GM19043 (cell line): ENCODE data around the gene RNF2.
"Not testable (repeated sequence)": the region's sequence is repeated elsewhere in the genome, so short reads cannot be mapped to it uniquely, and the experiment has no call there.

Experiments
- ATAC-seq: cut with Tn5 transposase; IDR thresholded peaks from one replicate; pipeline ENCODE4 v1.9.1; 2021; ENCODE audit warnings: low read depth; ENCODE audit not compliant: unreplicated experiment

RNF2 gene

GRCh38 chr1:185049670-185050069 lies 4.3 kb downstream of the RNF2 start:
- ATAC-seq = no peak

GRCh38 chr1:185050823-185051451 lies 5.6 kb downstream of the RNF2 start:
- ATAC-seq = no peak

GRCh38 chr1:185053204-185053603 lies 7.8 kb downstream of the RNF2 start:
- no peak for ATAC-seq

GRCh38 chr1:185054365-185055060 lies 9.2 kb downstream of the RNF2 start:
- no peak for ATAC-seq

GRCh38 chr1:185058110-185058509 lies 12.8 kb downstream of the RNF2 start:
- no peak for ATAC-seq

- ATAC-seq = no peak
Observed at GRCh38 chr1:185058876-185059275, 13.5 kb downstream of the RNF2 start.

GRCh38 chr1:185059950-185060571 lies 14.7 kb downstream of the RNF2 start:
- no peak for ATAC-seq

- ATAC-seq = no peak
Observed at GRCh38 chr1:185062710-185063370, 17.5 kb downstream of the RNF2 start.

GRCh38 chr1:185063719-185064118 lies 18.4 kb downstream of the RNF2 start:
- no peak for ATAC-seq

GRCh38 chr1:185065006-185065405 lies 19.6 kb downstream of the RNF2 start:
- ATAC-seq = not testable (repeated sequence)

GRCh38 chr1:185066181-185066580 lies 20.8 kb downstream of the RNF2 start:
- no peak for ATAC-seq

GRCh38 chr1:185068341-185068740 lies 23.0 kb downstream of the RNF2 start:
- no peak for ATAC-seq

GRCh38 chr1:185069202-185069772 lies 23.9 kb downstream of the RNF2 start:
- ATAC-seq = no peak

GRCh38 chr1:185070051-185070450 lies 24.7 kb downstream of the RNF2 start:
- ATAC-seq = no peak

- ATAC-seq = no peak
Observed at GRCh38 chr1:185073725-185074124, 28.4 kb downstream of the RNF2 start.

- ATAC-seq = no peak
Observed at GRCh38 chr1:185074307-185074706, 28.9 kb downstream of the RNF2 start.

- ATAC-seq = no peak
Observed at GRCh38 chr1:185075476-185075875, 30.1 kb downstream of the RNF2 start.

- ATAC-seq = no peak
Observed at GRCh38 chr1:185077374-185077773, 32.0 kb downstream of the RNF2 start.

GRCh38 chr1:185080422-185080821 lies 35.1 kb downstream of the RNF2 start:
- no peak for ATAC-seq

- ATAC-seq = no peak
Observed at GRCh38 chr1:185083818-185084217, 38.5 kb downstream of the RNF2 start.

GRCh38 chr1:185087101-185087500 lies 41.7 kb downstream of the RNF2 start:
- no peak for ATAC-seq
